Endothelial cell of umbilical vein (primary cell): ENCODE results near the gene OSBPL10. TPM values are rescaled to one million over a fixed set of nuclear protein-coding genes. Genes with fewer than 3 reads are reported as not detected.

Experiments
- BruUV-seq: library from RNA; stranded (reverse); fragments of 400-500 nt; replicated peaks from 2 replicates; lab custom pipeline; 2021; lab: Mats Ljungman, UMichigan
- CTCF ChIA-PET: fragments of 300-600, 350-600 bp; sonication (Branson Sonifier 250); formaldehyde crosslinking; loops from one replicate; lab custom pipeline; 2021; ENCODE audit warnings: antibody characterized with exemption, inconsistent platforms; lab: Charles Lee
- POLR2A ChIA-PET: fragments of 300-600, 350-600 bp; sonication (Branson Sonifier 250); formaldehyde crosslinking; loops from one replicate; lab custom pipeline; 2021; ENCODE audit warnings: antibody characterized with exemption, inconsistent platforms; lab: Charles Lee
- DNase-seq: peaks from one replicate; pipeline ENCODE4 v3.0.0-alpha.2; 2011; ENCODE audit warnings: low read depth, low spot score
- FAIRE-seq: peaks from 2 replicates; lab custom pipeline; 2011; peaks lifted over from hg19 to GRCh38; lab: Jason Lieb, UNC
- H2AFZ ChIP-seq: 2 replicates; pipeline ENCODE4 v1.6.0; 2012; ENCODE audit warnings: low read depth, low read length, control low read depth, inconsistent platforms
- H3K27ac ChIP-seq: 2 replicates; pipeline ENCODE4 v1.5.1; 2011; ENCODE audit warnings: low read depth, mild to moderate bottlenecking, control low read depth, low read length, moderate library complexity; ENCODE audit not compliant: insufficient read depth
- H3K27me3 ChIP-seq, 2 experiments: 2 replicates each; pipeline versions ENCODE4 v1.6.0 to v1.6.1; 2011; ENCODE audit warnings: low read length in 2 of 2, mixed read lengths in 1 of 2; ENCODE audit not compliant: control insufficient read depth in 2 of 2, insufficient read depth in 2 of 2
- H3K36me3 ChIP-seq, 2 experiments: 2 replicates in 1 of 2; 3 replicates in 1 of 2; pipeline ENCODE4 v1.5.1; 2011; ENCODE audit warnings: low read length in 2 of 2, mild to moderate bottlenecking in 1 of 2, moderate library complexity in 1 of 2; ENCODE audit not compliant: control insufficient read depth in 2 of 2, insufficient read depth in 2 of 2; ENCODE audit errors: extremely low read depth in 1 of 2
- H3K4me1 ChIP-seq: 3 replicates; pipeline ENCODE4 v1.5.1; 2011; ENCODE audit warnings: mild to moderate bottlenecking, low read length; ENCODE audit not compliant: control insufficient read depth, insufficient read depth; ENCODE audit errors: extremely low read depth
- H3K4me2 ChIP-seq: 2 replicates; pipeline ENCODE4 v1.6.1; 2011; ENCODE audit warnings: low read length, control low read depth, mixed read lengths; ENCODE audit not compliant: insufficient read depth
- H3K4me3 ChIP-seq, 3 experiments: fragments of 200-600 bp in 1 of 3; sonication (generic), shearing (Covaris generic) in 1 of 3; replicated peaks in 1 of 3; 2 replicates each; pipeline ENCODE4 v1.5.1; 2011 to 2016; ENCODE audit warnings: control low read depth in 3 of 3, low read length in 3 of 3, mild to moderate bottlenecking in 2 of 3, inconsistent platforms in 1 of 3, low read depth in 1 of 3, moderate library complexity in 1 of 3; ENCODE audit not compliant: insufficient read depth in 1 of 3
- H3K79me2 ChIP-seq: 2 replicates; pipeline ENCODE4 v1.6.0; 2012; ENCODE audit warnings: low read length, inconsistent platforms; ENCODE audit not compliant: control insufficient read depth, insufficient read depth
- H3K9ac ChIP-seq: replicated peaks from 2 replicates; pipeline ENCODE3; 2011; ENCODE audit warnings: low read length, control low read depth; ENCODE audit not compliant: insufficient read depth; ENCODE audit errors: extremely low read depth
- H3K9me1 ChIP-seq: replicated peaks from 3 replicates; pipeline ENCODE4 v1.6.0; 2011; ENCODE audit warnings: mild to moderate bottlenecking, low read length; ENCODE audit not compliant: control insufficient read depth, insufficient read depth; ENCODE audit errors: extremely low read depth
- H3K9me3 ChIP-seq: replicated peaks from 2 replicates; pipeline ENCODE4 v1.5.1; 2012; ENCODE audit warnings: low read length, inconsistent platforms; ENCODE audit not compliant: control insufficient read depth, insufficient read depth
- H4K20me1 ChIP-seq: replicated peaks from 2 replicates; pipeline ENCODE3; 2011; ENCODE audit warnings: mild to moderate bottlenecking, low read length; ENCODE audit not compliant: control insufficient read depth, insufficient read depth; ENCODE audit errors: extremely low read depth
- CTCF ChIP-seq, 2 donors: IDR thresholded peaks; 1 replicate in 1 of 2; 2 replicates in 1 of 2; pipeline ENCODE4 v1.5.1; 2011; ENCODE audit warnings: low read length in 2 of 2, mild to moderate bottlenecking in 2 of 2, moderate library complexity in 2 of 2, control low read depth in 1 of 2, inconsistent platforms in 1 of 2, low read depth in 1 of 2; ENCODE audit not compliant: insufficient read depth in 1 of 2; ENCODE audit errors: extremely low read depth in 1 of 2
- EZH2 ChIP-seq: IDR thresholded peaks from 2 replicates; pipeline ENCODE4 v1.6.1; 2012; ENCODE audit warnings: borderline replicate concordance, low read depth, mild to moderate bottlenecking, moderate library complexity, low read length, inconsistent platforms; ENCODE audit not compliant: severe bottlenecking
- dilution Hi-C: fragments of 300-500 bp; cut with MboI; formaldehyde crosslinking; loops from one replicate; pipeline ENCODE4 v1.15.0; 2019; ENCODE audit warnings: low sequenced_read_pairs; ENCODE audit not compliant: extremely low pct_ligation_motif_present
- intact Hi-C: fragments of 100-400 bp; cut with micrococcal nuclease; formaldehyde crosslinking; loops from one replicate; pipeline ENCODE4 v1.10.0; 2022
- polyA plus RNA-seq, 4 experiments: library from polyadenylated mRNA; depleted of rRNA in 3 of 4; stranded (reverse) in 3 of 4; unstranded in 1 of 4; fragments of >200 nt; gene quantifications; 2 replicates each; pipeline versions ENCODE4 v1.2.1 to v1.2.3, GENCODE V29; 2011 to 2012; ENCODE audit warnings: missing spikeins in 1 of 4
- total RNA-seq: library from RNA; stranded (reverse); gene quantifications from 2 replicates; pipeline ENCODE4 v1.2.3, GENCODE V29; 2021
- TF ChIP-seq, protein P1 (sequence below): IDR thresholded peaks from 2 replicates; pipeline ENCODE4 v1.6.1; 2011; ENCODE audit not compliant: insufficient read depth, insufficient read length

Gene OSBPL10
- total and polyA plus RNA-seq, 2 donors (not counting 3 experiments of a cell fraction or from before 2014, with no cell fraction given) = 10.8 to 47.6 TPM

GRCh38 chr3:31770822-31771326, 210.2 kb downstream of the OSBPL10 start:
- H3K27ac ChIP-seq = no peak overlapping the region
- no peaks in the 10 kb centered on the region for H3K27me3 ChIP-seq
- FAIRE-seq = no peak
- H3K4me2 ChIP-seq = no peak overlapping the region
- no peak overlapping the region for H3K4me3 ChIP-seq
- no peaks in the 10 kb centered on the region for H3K9me3 ChIP-seq
- intact Hi-C loops (no loop called here), dilution Hi-C loops (no loop called here)
- H3K9me1 ChIP-seq = no peaks in the 10 kb centered on the region
- no peaks in the 10 kb centered on the region for H3K36me3 ChIP-seq
- H4K20me1 ChIP-seq = no peaks in the 10 kb centered on the region
- ChIA-PET POLR2A (no interaction called here), CTCF (interaction anchor here (2.4 kb wide), 1 partner anchor 160 kb away, joined by 15 read pairs; no protein-coding TSS in a partner anchor)
- H3K4me1 ChIP-seq = no peaks in the 10 kb centered on the region
- H3K79me2 ChIP-seq = no peaks in the 10 kb centered on the region
- no TSS peak for BruUV-seq
- no peak for DNase-seq
- no peak for TF ChIP-seq EZH2
- no peak overlapping the region for H3K9ac ChIP-seq
- H2AFZ ChIP-seq = no peak overlapping the region

DNA sequence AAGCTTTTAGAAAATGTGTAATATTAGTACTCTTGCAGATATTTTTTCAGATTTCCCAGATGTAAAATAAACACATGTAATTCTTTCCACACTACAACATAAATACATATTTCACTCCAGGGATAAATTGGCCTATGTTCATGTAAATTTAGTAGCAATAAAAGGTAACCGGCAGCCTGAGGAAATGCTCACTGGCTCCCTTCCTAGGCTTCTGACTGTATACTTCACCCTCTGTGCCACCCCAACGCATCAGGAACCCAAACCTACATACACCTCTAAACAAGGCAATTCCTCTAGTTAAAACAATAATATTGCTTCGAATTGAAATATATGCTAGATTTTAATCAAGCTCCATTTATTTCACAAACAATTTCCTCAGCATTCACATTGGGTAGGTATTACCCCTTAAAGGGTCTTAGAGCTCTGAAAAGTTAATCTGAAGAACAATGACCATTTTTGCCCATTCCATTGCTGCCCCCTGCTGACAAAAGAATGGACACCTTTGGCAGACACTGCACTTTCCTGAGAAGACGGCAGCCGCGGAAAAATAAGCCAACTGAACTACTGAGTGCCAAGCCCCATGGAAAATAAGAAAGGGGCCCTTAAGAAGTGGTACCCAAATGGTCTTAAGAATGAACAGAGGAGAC, 212.5 kb downstream of the OSBPL10 start:
- Histone ChIP-seq H3K27ac (no peak overlapping the region), H3K9me1 (no peaks in the 10 kb centered on the region), H3K27me3 (no peaks in the 10 kb centered on the region), H3K4me1 (no peaks in the 10 kb centered on the region), H4K20me1 (no peaks in the 10 kb centered on the region), H2AFZ (no peak overlapping the region), H3K79me2 (no peaks in the 10 kb centered on the region), H3K9ac (no peak overlapping the region), H3K36me3 (no peaks in the 10 kb centered on the region), H3K9me3 (no peaks in the 10 kb centered on the region), H3K4me3 (no peak overlapping the region), H3K4me2 (no peak overlapping the region)
- peak; percentile 76 for DNase-seq
- peak; percentile 68 for FAIRE-seq
- TF ChIP-seq, protein P1, sequence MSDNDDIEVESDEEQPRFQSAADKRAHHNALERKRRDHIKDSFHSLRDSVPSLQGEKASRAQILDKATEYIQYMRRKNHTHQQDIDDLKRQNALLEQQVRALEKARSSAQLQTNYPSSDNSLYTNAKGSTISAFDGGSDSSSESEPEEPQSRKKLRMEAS = no peak
- peak; percentile 43 to 58 for TF ChIP-seq CTCF (IDR thresholded peaks at IDR 0.05; ENCODE audit: extremely low read depth in 1 of 2, insufficient read depth in 1 of 2, low read depth in 1 of 2, low read length in 2 of 2)
- no TSS peak for BruUV-seq
- CTCF ChIA-PET = interaction anchor here (0.5 to 1.4 kb wide), 35 partner anchors 9 to 998 kb away, joined by 3 to 37 read pairs (median 3); partner anchors contain the start of gene STT3B
- dilution Hi-C loops = no loop called here
- intact Hi-C loops = loop anchor here (1.0 to 5.0 kb wide), 5 partner anchors 158 to 1001 kb away; partner anchors contain the start of genes OSBPL10 and ZNF860
- POLR2A ChIA-PET = interaction anchor here (0.6 kb wide), 1 partner anchor 260 kb away, joined by 5 read pairs; no protein-coding TSS in a partner anchor
